ENCODE data around the gene BCL11A. TPM values are rescaled to one million over a fixed set of nuclear protein-coding genes. Genes with fewer than 3 reads are reported as not detected.
A peak's percentile ranks its signal among the peaks of the same experiment; 100 is the strongest.

The BCL11A gene
- total RNA-seq, 1 donor from 2014 or later, result 0.67 TPM

- peaks cover 26% of the 10 kb centered on the region for H3K4me1 ChIP-seq
- H3K4me1 Mint-ChIP-seq, result peaks cover 19% of the 10 kb centered on the region
- no peaks in the 10 kb centered on the region for H3K36me3 Mint-ChIP-seq
- H3K4me3 ChIP-seq, result peak overlapping the region; percentile 59
- H3K27ac ChIP-seq, result no peak overlapping the region
- H3K36me3 ChIP-seq, result no peaks in the 10 kb centered on the region
- H3K9me3 ChIP-seq (ENCODE audit: low read depth), result no peaks in the 10 kb centered on the region
- H3K4me2 ChIP-seq, result peak overlapping the region; percentile 95
- H3K79me2 ChIP-seq (ENCODE audit: low read depth), result no peaks in the 10 kb centered on the region
- no peaks in the 10 kb centered on the region for H4K20me1 ChIP-seq (ENCODE audit: low read depth)
- H3K27me3 Mint-ChIP-seq (ENCODE audit: insufficient read depth, low read depth), result peaks cover 51% of the 10 kb centered on the region
- H3F3A ChIP-seq (ENCODE audit: low read depth), result peaks cover 36% of the 10 kb centered on the region
- DNase-seq (ENCODE audit: low spot score), result no peak
- peaks cover 72% of the 10 kb centered on the region for H3K27me3 ChIP-seq
- peaks cover 2% of the 10 kb centered on the region for H3K9me3 Mint-ChIP-seq
- peak overlapping the region; percentile 48 for H3K4me3 Mint-ChIP-seq
- H2AFZ ChIP-seq (replicated peaks), result no peak overlapping the region
- H3K27ac Mint-ChIP-seq, result no peak overlapping the region
- H3K9ac ChIP-seq, result no peak overlapping the region
- TF ChIP-seq CTCF (IDR thresholded peaks at IDR 0.05) (no peak), EZH2phosphoT487 (IDR thresholded peaks at IDR 0.05) (no peak), EZH2 (IDR thresholded peaks at IDR 0.05) (no peak)
These were observed 4.0 kb upstream of the BCL11A start for GRCh38 chr2:60557486-60557864.

- H3K27me3 ChIP-seq, result peaks cover 79% of the 10 kb centered on the region
These were observed 3.4 kb upstream of the BCL11A start for GRCh38 chr2:60556576-60557485.

GRCh38 chr2:60556175-60556574 is 2.7 kb upstream of the BCL11A start:
- Histone ChIP-seq H3F3A (ENCODE audit: low read depth) (peaks cover 45% of the 10 kb centered on the region), H3K9ac (no peak overlapping the region), H3K4me3 (peak overlapping the region; percentile 59), H3K9me3 (ENCODE audit: low read depth) (no peaks in the 10 kb centered on the region), H3K4me2 (peak overlapping the region; percentile 95), H3K36me3 (no peaks in the 10 kb centered on the region), H3K79me2 (ENCODE audit: low read depth) (no peaks in the 10 kb centered on the region), H3K27ac (no peak overlapping the region), H3K27me3 (peaks cover 85% of the 10 kb centered on the region), H4K20me1 (ENCODE audit: low read depth) (no peaks in the 10 kb centered on the region), H2AFZ (replicated peaks) (no peak overlapping the region), H3K4me1 (peaks cover 35% of the 10 kb centered on the region)
- no peaks in the 10 kb centered on the region for H3K36me3 Mint-ChIP-seq
- peaks cover 22% of the 10 kb centered on the region for H3K4me1 Mint-ChIP-seq
- no peak for DNase-seq (ENCODE audit: low spot score)
- peaks cover 2% of the 10 kb centered on the region for H3K9me3 Mint-ChIP-seq
- peaks cover 56% of the 10 kb centered on the region for H3K27me3 Mint-ChIP-seq (ENCODE audit: insufficient read depth, low read depth)
- no peak overlapping the region for H3K27ac Mint-ChIP-seq
- TF ChIP-seq EZH2phosphoT487 (IDR thresholded peaks at IDR 0.05) (no peak), EZH2 (IDR thresholded peaks at IDR 0.05) (no peak), CTCF (IDR thresholded peaks at IDR 0.05) (no peak)
- peak overlapping the region; percentile 83 for H3K4me3 Mint-ChIP-seq

More at GRCh38 chr2:60556576-60557485, 3.4 kb upstream of the BCL11A start:
- Histone ChIP-seq H4K20me1 (ENCODE audit: low read depth) (no peaks in the 10 kb centered on the region), H2AFZ (replicated peaks) (no peak overlapping the region), H3K36me3 (no peaks in the 10 kb centered on the region), H3K4me3 (peak overlapping the region; percentile 59), H3K4me2 (peak overlapping the region; percentile 95), H3K27ac (no peak overlapping the region), H3K9me3 (ENCODE audit: low read depth) (no peaks in the 10 kb centered on the region), H3K79me2 (ENCODE audit: low read depth) (no peaks in the 10 kb centered on the region), H3K4me1 (peaks cover 31% of the 10 kb centered on the region), H3F3A (ENCODE audit: low read depth) (peaks cover 41% of the 10 kb centered on the region), H3K9ac (no peak overlapping the region)
- Mint-ChIP-seq H3K36me3 (no peaks in the 10 kb centered on the region), H3K4me3 (peak overlapping the region; percentile 48), H3K9me3 (peaks cover 2% of the 10 kb centered on the region), H3K27me3 (ENCODE audit: insufficient read depth, low read depth) (peaks cover 54% of the 10 kb centered on the region), H3K27ac (no peak overlapping the region), H3K4me1 (peaks cover 21% of the 10 kb centered on the region)
- no peak for TF ChIP-seq CTCF (IDR thresholded peaks at IDR 0.05)
- TF ChIP-seq EZH2phosphoT487 (IDR thresholded peaks at IDR 0.05), result no peak
- no peak for TF ChIP-seq EZH2 (IDR thresholded peaks at IDR 0.05)
- DNase-seq (ENCODE audit: low spot score), result peak; percentile 48

Data from neural progenitor cell (in vitro differentiated cells).